Stimulated activated effector memory CD8-positive, alpha-beta T cell treated with anti-CD3 and anti-CD28 coated beads, Interleukin-12 subunit alpha, Interleukin-12 subunit beta, amount 100 ng/mL, for 72 hours (primary cell): ENCODE results near the gene DOHH.
A peak's percentile ranks its signal among the peaks of the same experiment; 100 is the strongest.

Experiments
- ATAC-seq: fragments of 150-1000 bp; cut with Tn5 transposase; 2 replicates; pipeline ENCODE4 v1.10.0; 2021
- DNase-seq, 2 donors: peaks; one replicate each; pipeline ENCODE4 v3.0.0; 2021 to 2022; ENCODE audit warnings: low spot score in 2 of 2
- H3K27ac Mint-ChIP-seq: one replicate; pipeline ENCODE4 v1.8.0; 2022; ENCODE audit warnings: mild to moderate bottlenecking, mixed read lengths
- H3K36me3 Mint-ChIP-seq: one replicate; pipeline ENCODE4 v1.8.0; 2022; ENCODE audit warnings: mild to moderate bottlenecking, mixed read lengths
- H3K4me1 Mint-ChIP-seq: one replicate; pipeline ENCODE4 v1.8.0; 2022; ENCODE audit warnings: mixed read lengths
- H3K4me3 Mint-ChIP-seq: one replicate; pipeline ENCODE4 v1.8.0; 2022; ENCODE audit warnings: mild to moderate bottlenecking, mixed read lengths
- H3K9me3 Mint-ChIP-seq: one replicate; pipeline ENCODE4 v1.8.0; 2022; ENCODE audit warnings: mixed read lengths

DOHH gene

GRCh38 chr19:3505598-3506383 lies 5.3 kb upstream of the DOHH start, which contains the start of gene FZR1:
FZR1 (plus strand) TSS chr19:3506311; CDS start chr19:3522990, 16,679 bp downstream.
- Mint-ChIP-seq H3K9me3 (peaks cover 2% of the 10 kb centered on the region), H3K4me3 (peak within 1 kb of the TSS; percentile 93), H3K27ac (peak within 1 kb of the TSS; percentile 94), H3K36me3 (peaks cover 47% of the 10 kb centered on the region), H3K4me1 (peaks cover 54% of the 10 kb centered on the region)
- ATAC-seq, result peak; percentile 92
- peak; percentile 98 to 99 for DNase-seq

DNA sequence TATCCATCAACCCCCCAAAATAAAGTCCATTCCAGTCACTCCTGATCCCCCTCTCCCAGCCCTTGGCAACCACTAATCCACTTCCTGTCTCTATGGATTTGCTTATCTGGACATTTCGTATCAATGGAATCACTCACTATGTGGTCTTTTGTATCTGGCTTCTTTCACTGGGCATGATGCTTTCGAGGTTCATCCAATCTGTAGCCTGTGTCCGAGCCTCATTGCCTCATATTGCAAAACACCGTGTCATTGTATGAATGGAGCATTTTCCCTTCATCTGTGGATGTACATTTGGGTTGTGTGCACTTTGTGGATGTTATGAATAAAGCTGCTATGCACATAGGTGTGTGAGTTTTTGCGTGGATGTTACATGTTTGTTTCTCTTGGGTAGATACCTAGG lies 4.3 kb upstream of the DOHH start:
- peaks cover 3% of the 10 kb centered on the region for H3K9me3 Mint-ChIP-seq
- peak overlapping the region; percentile 94 for H3K27ac Mint-ChIP-seq
- peak overlapping the region; percentile 93 for H3K4me3 Mint-ChIP-seq
- no peak for DNase-seq
- ATAC-seq, result no peak
- peaks cover 53% of the 10 kb centered on the region for H3K4me1 Mint-ChIP-seq
- peaks cover 49% of the 10 kb centered on the region for H3K36me3 Mint-ChIP-seq

DNA sequence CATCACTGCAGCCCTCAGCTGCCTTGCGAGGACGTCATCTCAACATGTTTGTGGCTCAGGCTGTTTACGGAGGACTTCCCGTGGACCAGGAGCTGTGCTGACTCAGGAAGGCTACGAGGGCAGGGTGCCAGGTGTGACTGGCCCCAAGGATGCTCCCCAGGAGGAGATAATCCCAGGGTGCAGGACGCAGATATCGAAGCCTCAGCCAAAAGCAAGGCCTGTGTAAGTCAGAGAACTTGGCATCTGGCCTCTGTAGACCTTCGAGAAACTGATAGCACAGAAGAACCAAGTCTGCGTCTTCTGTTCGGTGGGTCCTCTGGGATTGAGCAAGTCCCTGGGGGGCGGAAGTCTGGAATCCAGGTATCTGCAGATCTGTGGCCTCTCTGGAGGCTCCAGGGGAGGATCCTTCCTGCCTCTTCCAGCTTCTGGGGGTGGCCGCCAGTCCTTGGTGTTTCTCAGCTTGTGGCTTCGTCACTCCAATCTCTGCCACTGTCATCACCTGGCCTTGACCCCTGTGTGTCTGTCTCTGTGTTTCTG lies 2.6 kb upstream of the DOHH start:
- H3K9me3 Mint-ChIP-seq, result peaks cover 3% of the 10 kb centered on the region

DNA sequence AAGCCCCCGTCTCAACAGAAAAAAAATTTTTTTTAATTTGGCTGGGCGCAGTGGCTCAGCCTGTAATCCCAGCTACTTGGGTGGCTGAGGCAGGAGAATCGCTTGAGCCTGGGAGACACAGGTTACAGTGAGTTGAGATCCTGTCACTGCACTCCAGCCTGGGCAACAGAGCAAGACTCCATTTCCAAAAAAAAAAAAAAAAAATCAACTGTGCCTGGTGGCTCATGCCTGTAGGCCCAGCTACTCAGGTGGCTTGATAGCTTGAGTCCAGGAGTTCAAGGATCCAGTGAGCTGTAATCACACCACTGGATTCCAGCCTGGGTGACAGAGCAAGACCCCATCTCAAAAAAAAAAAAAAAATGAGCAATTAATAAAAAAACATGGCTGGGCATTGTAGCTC lies 1.3 kb upstream of the DOHH start:
- DNase-seq (no peak), ATAC-seq (no peak)
- Mint-ChIP-seq H3K36me3 (peaks cover 35% of the 10 kb centered on the region), H3K27ac (no peak overlapping the region), H3K4me3 (no peak overlapping the region), H3K4me1 (peaks cover 47% of the 10 kb centered on the region), H3K9me3 (peaks cover 3% of the 10 kb centered on the region)

More for the DNA sequence above, 2.6 kb upstream of the DOHH start:
- Mint-ChIP-seq H3K27ac (no peak overlapping the region), H3K4me1 (peaks cover 47% of the 10 kb centered on the region), H3K4me3 (no peak overlapping the region), H3K36me3 (peaks cover 38% of the 10 kb centered on the region)
- DNase-seq (no peak), ATAC-seq (no peak)

DNA sequence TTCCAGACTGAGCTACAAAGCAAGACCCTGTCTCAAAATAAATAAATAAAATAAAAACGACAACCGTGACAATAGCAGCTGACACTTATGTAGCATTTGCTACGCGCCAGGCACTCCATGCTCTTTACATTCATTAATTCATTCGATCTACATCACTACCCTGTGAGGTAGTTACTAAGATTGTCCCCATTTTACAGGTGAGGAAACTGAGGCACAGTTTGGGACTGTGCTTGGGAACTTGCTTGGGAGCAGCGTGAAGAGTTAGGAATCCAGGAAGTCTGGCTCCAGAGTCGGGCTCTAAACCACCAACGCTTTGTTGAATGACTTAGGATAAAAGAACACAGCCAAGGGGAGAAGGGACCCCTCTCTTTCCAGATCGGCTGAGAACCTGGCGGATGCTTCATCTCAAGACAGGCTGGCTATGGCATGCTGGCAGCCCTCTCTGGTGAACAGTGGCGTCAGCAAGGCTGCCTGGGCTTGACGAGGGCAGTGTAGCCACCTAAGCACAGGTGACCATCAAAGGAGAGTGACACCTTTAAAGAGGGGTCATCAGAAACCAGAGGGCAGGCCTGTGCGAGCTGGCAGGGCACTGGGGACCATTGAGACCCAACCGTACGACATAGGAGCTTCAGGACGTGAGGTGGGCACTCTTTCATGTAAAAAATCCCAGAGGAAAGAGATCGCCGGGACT lies 591 bp downstream of the DOHH start:
- Mint-ChIP-seq H3K36me3 (peaks cover 41% of the 10 kb centered on the region), H3K9me3 (peaks cover 3% of the 10 kb centered on the region), H3K4me1 (peaks cover 39% of the 10 kb centered on the region), H3K4me3 (peak overlapping the region; percentile 94), H3K27ac (peak overlapping the region; percentile 100)
- DNase-seq, result no peak
- ATAC-seq, result peak; percentile 19

DNA sequence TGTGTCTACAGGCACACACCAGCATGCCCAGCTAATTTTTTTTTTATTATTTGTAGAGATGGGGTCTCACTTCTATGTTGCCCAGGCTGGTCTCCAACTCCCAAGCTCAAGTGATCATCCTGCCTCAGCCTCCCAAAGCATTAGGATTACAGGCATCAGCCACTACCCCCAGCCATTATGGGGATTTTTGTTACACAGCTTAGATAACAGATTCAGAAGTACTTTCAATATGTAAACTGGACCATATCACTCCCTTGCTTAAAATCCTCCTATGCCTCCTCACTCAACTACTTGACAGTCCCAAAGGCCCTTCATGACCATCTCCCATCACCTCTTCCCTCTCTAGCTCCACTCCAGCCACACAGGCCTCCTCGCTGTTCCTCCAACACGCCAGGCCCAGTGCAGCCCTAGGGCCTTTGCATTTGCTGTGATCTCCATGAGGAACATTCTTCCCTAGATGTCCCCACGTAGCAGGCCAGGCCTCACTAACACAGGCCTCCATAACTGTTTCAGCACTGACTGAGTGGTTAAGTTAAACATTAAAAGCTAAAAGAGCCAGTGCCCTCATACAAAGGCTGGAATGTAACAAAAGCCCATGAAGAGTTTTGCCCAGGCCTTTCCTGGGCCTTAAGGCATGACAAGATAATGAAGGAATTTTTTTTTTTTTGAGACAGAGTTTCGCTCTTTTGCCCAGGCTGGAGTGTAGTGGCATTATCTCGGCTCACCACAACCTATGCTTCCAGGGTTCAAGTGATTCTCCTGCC lies 2.5 kb downstream of the DOHH start:
- ATAC-seq (no peak), DNase-seq (no peak)
- Mint-ChIP-seq H3K36me3 (peaks cover 55% of the 10 kb centered on the region), H3K4me3 (no peak overlapping the region), H3K27ac (no peak overlapping the region), H3K9me3 (peaks cover 3% of the 10 kb centered on the region), H3K4me1 (peaks cover 34% of the 10 kb centered on the region)

- Mint-ChIP-seq H3K4me1 (peaks cover 34% of the 10 kb centered on the region), H3K4me3 (no peak overlapping the region), H3K9me3 (peaks cover 3% of the 10 kb centered on the region), H3K27ac (no peak overlapping the region), H3K36me3 (peaks cover 60% of the 10 kb centered on the region)
- ATAC-seq (no peak), DNase-seq (no peak)
These were observed 3.8 kb downstream of the DOHH start for GRCh38 chr19:3496392-3497273.

DNA sequence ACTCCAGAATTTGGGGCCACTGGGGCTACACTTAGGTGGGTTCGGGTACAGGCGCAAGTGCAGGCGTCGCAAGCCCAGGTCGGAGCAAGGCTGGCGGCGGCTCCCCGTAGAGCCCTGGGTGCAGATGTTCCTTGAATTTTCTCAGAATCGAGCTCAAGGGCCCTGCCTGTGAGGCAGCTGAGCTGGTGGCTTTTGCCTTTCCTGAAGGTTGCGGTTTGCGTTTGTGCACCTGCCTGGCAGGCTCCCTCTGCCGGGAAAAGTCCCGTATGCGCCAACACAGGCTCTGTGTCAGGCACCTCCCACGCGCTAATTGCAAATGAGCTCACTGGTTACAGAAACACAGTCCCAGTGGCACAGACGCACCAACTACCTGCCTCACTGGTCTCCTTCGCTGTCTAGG lies 5.9 kb downstream of the DOHH start:
- ATAC-seq (no peak), DNase-seq (no peak)
- Mint-ChIP-seq H3K4me3 (no peak overlapping the region), H3K4me1 (peaks cover 18% of the 10 kb centered on the region), H3K27ac (no peak overlapping the region), H3K36me3 (peaks cover 48% of the 10 kb centered on the region), H3K9me3 (no peaks in the 10 kb centered on the region)

DNA sequence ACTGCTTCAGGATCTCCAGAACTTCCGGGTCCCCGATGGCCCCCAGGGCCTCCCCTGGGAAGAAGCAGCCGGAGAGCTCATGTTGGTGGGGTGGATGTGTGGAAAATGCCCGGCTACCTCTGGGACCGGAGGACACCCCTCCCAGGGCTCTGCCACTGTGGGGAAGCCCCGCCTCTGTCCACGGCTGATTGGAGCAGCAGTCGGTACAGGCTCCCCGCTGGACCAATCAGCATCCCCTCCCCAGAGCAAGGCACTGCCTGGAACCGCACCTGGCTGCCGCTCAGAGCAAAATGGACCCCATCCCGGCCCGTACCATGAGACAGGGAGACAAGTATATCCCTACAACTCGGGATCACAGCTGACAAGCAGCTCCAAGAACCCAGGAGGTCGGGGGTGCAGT lies 6.4 kb downstream of the DOHH start:
- Mint-ChIP-seq H3K4me3 (no peak overlapping the region), H3K4me1 (peaks cover 14% of the 10 kb centered on the region), H3K36me3 (peaks cover 51% of the 10 kb centered on the region), H3K9me3 (no peaks in the 10 kb centered on the region), H3K27ac (no peak overlapping the region)
- no peak for DNase-seq
- peak; percentile 70 for ATAC-seq

DNA sequence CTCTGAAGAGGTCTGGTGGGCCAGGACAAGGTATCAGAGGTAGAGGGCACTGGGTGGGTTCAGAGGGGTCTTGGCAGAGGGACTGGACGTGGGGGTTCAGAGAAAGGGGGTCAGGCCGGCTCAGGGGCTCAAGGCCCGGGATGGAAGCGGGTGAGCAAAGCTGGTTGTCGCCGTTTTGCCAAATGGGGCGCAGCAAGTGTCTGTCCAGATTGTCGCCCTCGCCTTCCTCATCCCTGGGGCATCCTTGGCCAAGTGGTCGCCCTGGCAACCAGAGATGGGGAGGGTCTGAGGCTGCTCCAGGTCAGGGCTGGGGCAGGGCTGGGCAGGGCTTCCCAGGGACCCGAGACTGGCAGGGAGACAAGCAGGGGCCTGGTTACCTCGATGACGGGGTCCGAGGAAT lies 6.8 kb downstream of the DOHH start:
- no peak overlapping the region for H3K4me3 Mint-ChIP-seq
- no peak overlapping the region for H3K27ac Mint-ChIP-seq
- H3K36me3 Mint-ChIP-seq, result peaks cover 55% of the 10 kb centered on the region

GRCh38 chr19:3492919-3493318 lies 7.6 kb downstream of the DOHH start:
- ATAC-seq, result no peak
- Mint-ChIP-seq H3K4me1 (peaks cover 8% of the 10 kb centered on the region), H3K4me3 (no peak overlapping the region), H3K27ac (peak overlapping the region; percentile 33), H3K36me3 (peaks cover 56% of the 10 kb centered on the region), H3K9me3 (no peaks in the 10 kb centered on the region)
- DNase-seq, result no peak

More for the DNA sequence above, 6.8 kb downstream of the DOHH start:
- H3K4me1 Mint-ChIP-seq, result peaks cover 12% of the 10 kb centered on the region
- no peak for DNase-seq
- H3K9me3 Mint-ChIP-seq, result no peaks in the 10 kb centered on the region
- no peak for ATAC-seq

DNA sequence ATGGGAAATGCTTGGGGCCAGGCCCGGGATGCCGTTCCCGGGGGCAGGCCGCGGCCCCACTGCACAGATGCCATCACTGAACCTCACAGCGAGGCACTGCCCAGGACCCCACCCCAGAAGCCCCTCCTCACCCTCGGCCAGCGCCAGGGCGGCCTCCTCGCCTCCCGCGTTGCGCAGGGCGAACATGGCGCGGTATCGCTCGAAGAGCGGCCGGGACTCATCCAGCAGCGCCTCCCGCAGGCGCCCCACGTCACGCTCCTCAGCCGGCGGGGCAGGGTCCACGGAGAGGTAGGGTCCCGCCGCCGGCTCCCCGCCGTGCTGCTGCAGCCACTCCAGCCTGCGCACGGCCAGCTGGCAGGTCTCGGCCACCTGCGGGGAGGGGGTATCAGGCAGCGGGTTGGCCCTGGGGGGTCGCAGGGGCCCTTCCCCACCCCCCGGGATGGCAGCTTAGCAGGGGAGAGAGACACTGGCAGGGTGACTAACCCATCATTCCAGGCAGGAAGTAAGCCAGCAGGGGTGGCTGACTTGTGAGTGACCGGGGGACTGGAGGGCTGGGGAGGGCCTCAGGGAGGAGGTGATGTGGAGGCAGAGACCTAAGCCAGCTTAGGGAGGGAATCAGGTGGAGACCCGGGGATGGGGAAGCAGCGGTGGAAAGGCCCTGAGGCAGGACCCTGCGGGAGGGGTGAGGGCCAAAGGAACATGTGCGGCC lies 8.2 kb downstream of the DOHH start:
- peak overlapping the region; percentile 33 for H3K27ac Mint-ChIP-seq
- no peak overlapping the region for H3K4me3 Mint-ChIP-seq
- peaks cover 54% of the 10 kb centered on the region for H3K36me3 Mint-ChIP-seq
- DNase-seq, result no peak
- ATAC-seq, result no peak
- no peaks in the 10 kb centered on the region for H3K9me3 Mint-ChIP-seq
- H3K4me1 Mint-ChIP-seq, result peaks cover 5% of the 10 kb centered on the region

DNA sequence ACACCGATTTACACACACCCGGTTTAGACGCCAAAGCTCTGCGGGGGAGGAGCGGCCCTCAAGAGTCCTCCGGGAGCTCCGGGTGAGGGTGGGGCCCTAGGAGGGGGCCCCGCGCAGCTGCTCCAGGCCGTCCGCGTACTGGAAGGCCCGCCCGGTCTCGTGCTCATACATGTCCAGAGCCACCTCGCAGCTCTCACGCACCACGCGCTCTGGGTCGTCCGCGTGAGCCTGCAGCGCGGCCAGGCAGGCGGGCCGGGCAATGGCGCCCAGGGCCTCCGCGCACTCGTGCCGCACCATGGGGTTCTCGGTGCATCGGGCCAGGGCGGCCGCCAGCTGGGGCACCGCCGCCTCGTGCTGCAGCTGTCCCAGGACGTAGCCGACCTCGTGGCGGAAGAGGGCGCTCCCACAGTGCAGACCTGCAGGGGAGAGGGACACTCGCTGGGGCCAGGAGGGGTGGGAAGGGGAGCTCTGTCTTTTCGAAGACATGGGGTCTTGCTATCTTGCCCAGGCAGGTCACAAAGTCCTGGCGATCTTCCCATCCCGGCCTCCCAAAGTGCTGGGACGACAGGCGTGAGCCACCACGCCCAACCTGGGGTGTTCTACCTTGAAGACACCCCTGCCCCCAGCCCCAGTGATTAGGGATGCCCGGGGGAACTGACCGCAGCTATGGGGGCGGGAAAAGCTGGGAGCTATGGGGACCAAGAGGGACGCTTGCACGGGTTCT lies 8.9 kb downstream of the DOHH start:
- peaks cover 47% of the 10 kb centered on the region for H3K36me3 Mint-ChIP-seq
- no peak overlapping the region for H3K4me3 Mint-ChIP-seq
- no peak for ATAC-seq

More for the DNA sequence above, 8.9 kb downstream of the DOHH start:
- no peaks in the 10 kb centered on the region for H3K4me1 Mint-ChIP-seq
- H3K27ac Mint-ChIP-seq, result no peak overlapping the region
- no peaks in the 10 kb centered on the region for H3K9me3 Mint-ChIP-seq
- no peak for DNase-seq
